ENCODE results near the gene TAF8. TPM values are rescaled to one million over a fixed set of nuclear protein-coding genes. Genes with fewer than 3 reads are reported as not detected.

TAF8 gene
- total RNA-seq, 1 donor from 2014 or later: 21.9 TPM

GRCh38 chr6:42017021-42017643, 33.2 kb upstream of the TAF8 start:
- TF ChIP-seq CTCF (IDR thresholded peaks at IDR 0.05; ENCODE audit: unreplicated experiment): no peak
- DNase-seq (ENCODE audit: low spot score): no peak
- Mint-ChIP-seq H3K27me3 (ENCODE audit: unreplicated experiment) (no peaks in the 10 kb centered on the region), H3K4me3 (ENCODE audit: unreplicated experiment) (no peak overlapping the region), H3K4me1 (ENCODE audit: unreplicated experiment) (peaks cover 4% of the 10 kb centered on the region), H3K9me3 (ENCODE audit: unreplicated experiment) (no peaks in the 10 kb centered on the region), H3K36me3 (ENCODE audit: low read depth, unreplicated experiment) (no peaks in the 10 kb centered on the region), H3K27ac (ENCODE audit: unreplicated experiment) (no peak overlapping the region)

- no peak overlapping the region for H3K4me3 Mint-ChIP-seq (ENCODE audit: unreplicated experiment)
- no peak for TF ChIP-seq CTCF (IDR thresholded peaks at IDR 0.05; ENCODE audit: unreplicated experiment)
These were observed 29.4 kb upstream of the TAF8 start for GRCh38 chr6:42020967-42021366.

GRCh38 chr6:42021847-42022754, 28.2 kb upstream of the TAF8 start:
- no peaks in the 10 kb centered on the region for H3K36me3 Mint-ChIP-seq (ENCODE audit: low read depth, unreplicated experiment)
- H3K4me1 Mint-ChIP-seq (ENCODE audit: unreplicated experiment): peaks cover 4% of the 10 kb centered on the region
- no peak overlapping the region for H3K27ac Mint-ChIP-seq (ENCODE audit: unreplicated experiment)
- no peak overlapping the region for H3K4me3 Mint-ChIP-seq (ENCODE audit: unreplicated experiment)
- DNase-seq (ENCODE audit: low spot score): no peak
- H3K9me3 Mint-ChIP-seq (ENCODE audit: unreplicated experiment): no peaks in the 10 kb centered on the region
- H3K27me3 Mint-ChIP-seq (ENCODE audit: unreplicated experiment): no peaks in the 10 kb centered on the region
- TF ChIP-seq CTCF (IDR thresholded peaks at IDR 0.05; ENCODE audit: unreplicated experiment): no peak

More at GRCh38 chr6:42020967-42021366, 29.4 kb upstream of the TAF8 start:
- no peaks in the 10 kb centered on the region for H3K9me3 Mint-ChIP-seq (ENCODE audit: unreplicated experiment)
- no peak overlapping the region for H3K27ac Mint-ChIP-seq (ENCODE audit: unreplicated experiment)
- no peaks in the 10 kb centered on the region for H3K27me3 Mint-ChIP-seq (ENCODE audit: unreplicated experiment)
- peaks cover 4% of the 10 kb centered on the region for H3K4me1 Mint-ChIP-seq (ENCODE audit: unreplicated experiment)
- H3K36me3 Mint-ChIP-seq (ENCODE audit: low read depth, unreplicated experiment): no peaks in the 10 kb centered on the region
- no peak for DNase-seq (ENCODE audit: low spot score)

GRCh38 chr6:42022755-42023384, 27.5 kb upstream of the TAF8 start:
- peaks cover 5% of the 10 kb centered on the region for H3K4me1 Mint-ChIP-seq (ENCODE audit: unreplicated experiment)
- no peak overlapping the region for H3K27ac Mint-ChIP-seq (ENCODE audit: unreplicated experiment)
- TF ChIP-seq CTCF (IDR thresholded peaks at IDR 0.05; ENCODE audit: unreplicated experiment): no peak
- H3K27me3 Mint-ChIP-seq (ENCODE audit: unreplicated experiment): no peaks in the 10 kb centered on the region
- H3K36me3 Mint-ChIP-seq (ENCODE audit: low read depth, unreplicated experiment): no peaks in the 10 kb centered on the region
- no peak for DNase-seq (ENCODE audit: low spot score)
- H3K4me3 Mint-ChIP-seq (ENCODE audit: unreplicated experiment): no peak overlapping the region
- no peaks in the 10 kb centered on the region for H3K9me3 Mint-ChIP-seq (ENCODE audit: unreplicated experiment)
